Nephron (organoid): ENCODE data around the gene ATRIP.
A peak's percentile ranks its signal among the peaks of the same experiment; 100 is the strongest.
"Not testable (repeated sequence)": the region's sequence is repeated elsewhere in the genome, so short reads cannot be mapped to it uniquely, and the experiment has no call there.

Source experiments
- H3K27ac Mint-ChIP-seq, 3 experiments: 2 replicates each; pipeline ENCODE4 v1.8.0; 2020; ENCODE audit warnings: mixed read lengths in 3 of 3, mild to moderate bottlenecking in 2 of 3, moderate library complexity in 1 of 3
- H3K27me3 Mint-ChIP-seq: 2 replicates; pipeline ENCODE4 v1.8.0; 2021; ENCODE audit warnings: low read depth, mild to moderate bottlenecking, moderate library complexity, mixed read lengths
- H3K36me3 Mint-ChIP-seq: 2 replicates; pipeline ENCODE4 v1.8.0; 2020; ENCODE audit warnings: low read depth, mixed read lengths
- H3K4me1 Mint-ChIP-seq: 2 replicates; pipeline ENCODE4 v1.8.0; 2020; ENCODE audit warnings: mixed read lengths
- H3K4me3 Mint-ChIP-seq, 3 experiments: 2 replicates each; pipeline ENCODE4 v1.8.0; 2020; ENCODE audit warnings: mild to moderate bottlenecking in 3 of 3, mixed read lengths in 3 of 3, moderate library complexity in 2 of 3
- H3K9me3 Mint-ChIP-seq: 2 replicates; pipeline ENCODE4 v1.8.0; 2020; ENCODE audit warnings: mixed read lengths
- TF ChIP-seq, protein P1 (sequence below), 3 experiments: fragments of 200-600 bp; sonication (generic); IDR thresholded peaks; one replicate each; pipeline ENCODE4 v1.5.0; 2021; ENCODE audit warnings: antibody characterized with exemption in 3 of 3; ENCODE audit not compliant: unreplicated experiment in 3 of 3

The ATRIP gene

DNA sequence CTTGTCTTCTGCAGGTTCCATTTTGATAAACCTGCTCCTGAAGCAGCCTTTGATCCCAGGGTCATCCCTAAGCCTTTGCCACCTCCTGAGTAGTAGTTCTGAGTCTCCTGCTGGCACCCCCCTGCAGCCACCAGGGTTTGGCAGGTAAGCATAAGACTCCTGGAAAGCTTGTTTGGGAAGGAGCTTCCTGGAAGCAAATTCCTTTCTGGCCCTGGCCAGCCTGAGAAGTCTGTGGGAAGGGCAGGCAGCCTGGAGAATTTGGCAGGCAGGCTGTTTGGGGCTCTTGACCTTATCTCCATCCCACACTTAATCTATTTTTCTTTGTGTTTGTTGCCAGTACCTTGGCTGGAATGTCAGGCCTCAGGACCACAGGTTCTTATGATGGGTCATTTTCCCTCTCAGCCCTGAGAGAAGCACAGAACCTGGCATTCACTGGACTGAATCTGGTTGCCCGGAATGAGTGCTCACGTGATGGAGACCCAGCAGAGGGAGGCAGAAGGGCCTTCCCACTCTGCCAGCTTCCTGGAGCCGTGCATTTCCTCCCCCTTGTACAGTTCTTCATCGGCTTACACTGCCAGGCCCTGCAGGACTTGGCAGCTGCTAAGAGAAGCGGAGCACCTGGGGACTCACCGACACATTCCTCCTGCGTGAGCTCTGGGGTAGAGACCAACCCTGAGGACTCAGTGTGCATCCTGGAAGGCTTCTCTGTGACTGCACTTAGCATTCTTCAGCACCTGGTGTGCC, 13.4 kb downstream of the ATRIP start:
- Mint-ChIP-seq H3K4me1 (no peaks in the 10 kb centered on the region), H3K4me3 (no peak overlapping the region), H3K9me3 (no peaks in the 10 kb centered on the region), H3K36me3 (peaks cover 21% of the 10 kb centered on the region), H3K27me3 (no peaks in the 10 kb centered on the region), H3K27ac (no peak overlapping the region)
- TF ChIP-seq, protein P1, sequence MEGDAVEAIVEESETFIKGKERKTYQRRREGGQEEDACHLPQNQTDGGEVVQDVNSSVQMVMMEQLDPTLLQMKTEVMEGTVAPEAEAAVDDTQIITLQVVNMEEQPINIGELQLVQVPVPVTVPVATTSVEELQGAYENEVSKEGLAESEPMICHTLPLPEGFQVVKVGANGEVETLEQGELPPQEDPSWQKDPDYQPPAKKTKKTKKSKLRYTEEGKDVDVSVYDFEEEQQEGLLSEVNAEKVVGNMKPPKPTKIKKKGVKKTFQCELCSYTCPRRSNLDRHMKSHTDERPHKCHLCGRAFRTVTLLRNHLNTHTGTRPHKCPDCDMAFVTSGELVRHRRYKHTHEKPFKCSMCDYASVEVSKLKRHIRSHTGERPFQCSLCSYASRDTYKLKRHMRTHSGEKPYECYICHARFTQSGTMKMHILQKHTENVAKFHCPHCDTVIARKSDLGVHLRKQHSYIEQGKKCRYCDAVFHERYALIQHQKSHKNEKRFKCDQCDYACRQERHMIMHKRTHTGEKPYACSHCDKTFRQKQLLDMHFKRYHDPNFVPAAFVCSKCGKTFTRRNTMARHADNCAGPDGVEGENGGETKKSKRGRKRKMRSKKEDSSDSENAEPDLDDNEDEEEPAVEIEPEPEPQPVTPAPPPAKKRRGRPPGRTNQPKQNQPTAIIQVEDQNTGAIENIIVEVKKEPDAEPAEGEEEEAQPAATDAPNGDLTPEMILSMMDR (IDR thresholded peaks at IDR 0.05; ENCODE audit: unreplicated experiment in 3 of 3), result no peak

- H3K9me3 Mint-ChIP-seq, result no peaks in the 10 kb centered on the region
- TF ChIP-seq, protein P1 (IDR thresholded peaks at IDR 0.05; ENCODE audit: unreplicated experiment in 3 of 3), result no peak
- H3K4me1 Mint-ChIP-seq, result peaks cover 2% of the 10 kb centered on the region
- no peak overlapping the region for H3K27ac Mint-ChIP-seq
- H3K4me3 Mint-ChIP-seq, result no peak overlapping the region
- H3K27me3 Mint-ChIP-seq, result no peaks in the 10 kb centered on the region
- H3K36me3 Mint-ChIP-seq, result peaks cover 18% of the 10 kb centered on the region
Measured at GRCh38 chr3:48460517-48460902, 14.0 kb downstream of the ATRIP start.

- not testable (repeated sequence) for H3K4me1 Mint-ChIP-seq, H3K9me3 Mint-ChIP-seq, H3K4me3 Mint-ChIP-seq, H3K27ac Mint-ChIP-seq, H3K27me3 Mint-ChIP-seq
- peaks cover 18% of the 10 kb centered on the region for H3K36me3 Mint-ChIP-seq
Measured at GRCh38 chr3:48461767-48462166, 15.2 kb downstream of the ATRIP start.

GRCh38 chr3:48463703-48464102, 17.2 kb downstream of the ATRIP start:
- Mint-ChIP-seq H3K9me3 (no peaks in the 10 kb centered on the region), H3K27me3 (no peaks in the 10 kb centered on the region), H3K4me1 (peaks cover 12% of the 10 kb centered on the region), H3K27ac (no peak overlapping the region), H3K36me3 (peaks cover 15% of the 10 kb centered on the region), H3K4me3 (no peak overlapping the region)
- TF ChIP-seq, protein P1 (IDR thresholded peaks at IDR 0.05; ENCODE audit: unreplicated experiment in 3 of 3), result no peak

- Mint-ChIP-seq H3K27ac (peak overlapping the region in 1 of 3 experiments; percentile 96), H3K36me3 (peaks cover 12% of the 10 kb centered on the region), H3K4me1 (peaks cover 16% of the 10 kb centered on the region), H3K27me3 (no peaks in the 10 kb centered on the region), H3K4me3 (no peak overlapping the region), H3K9me3 (no peaks in the 10 kb centered on the region)
- TF ChIP-seq, protein P1 (IDR thresholded peaks at IDR 0.05; ENCODE audit: unreplicated experiment in 3 of 3), result no peak
Measured at GRCh38 chr3:48464713-48465221, 18.2 kb downstream of the ATRIP start.

GRCh38 chr3:48465237-48465530, 18.6 kb downstream of the ATRIP start:
- Mint-ChIP-seq H3K27ac (peak overlapping the region; percentile 96 to 98 (median 96)), H3K4me3 (no peak overlapping the region), H3K4me1 (peaks cover 20% of the 10 kb centered on the region), H3K9me3 (no peaks in the 10 kb centered on the region), H3K27me3 (no peaks in the 10 kb centered on the region), H3K36me3 (peaks cover 12% of the 10 kb centered on the region)
- TF ChIP-seq, protein P1 (IDR thresholded peaks at IDR 0.05; ENCODE audit: unreplicated experiment in 3 of 3), result no peak
